Mucosa of rectum (tissue), 2 donors: ENCODE results near the gene KDM4B.
"Not testable (repeated sequence)": the region's sequence is repeated elsewhere in the genome, so short reads cannot be mapped to it uniquely, and the experiment has no call there.

Experiments used
- H3K27ac ChIP-seq, 2 donors: one replicate each; pipeline ENCODE4 v1.7.0; 2013; ENCODE audit warnings: inconsistent platforms in 2 of 2, low read depth in 2 of 2, low read length in 2 of 2
- H3K27me3 ChIP-seq, 2 donors: one replicate each; pipeline ENCODE4 v1.7.0; 2013; ENCODE audit warnings: low read length in 2 of 2; ENCODE audit not compliant: control insufficient read depth in 2 of 2, insufficient read depth in 2 of 2
- H3K36me3 ChIP-seq, 2 donors: one replicate each; pipeline ENCODE4 v1.7.0; 2013; ENCODE audit warnings: low read length in 2 of 2; ENCODE audit not compliant: control insufficient read depth in 2 of 2, insufficient read depth in 2 of 2
- H3K4me1 ChIP-seq, 2 donors: one replicate each; pipeline ENCODE4 v1.7.0; 2013; ENCODE audit warnings: low read length in 2 of 2, mild to moderate bottlenecking in 1 of 2; ENCODE audit not compliant: control insufficient read depth in 2 of 2, insufficient read depth in 2 of 2
- H3K4me3 ChIP-seq, 2 donors: one replicate each; pipeline ENCODE4 v1.7.0; 2013; ENCODE audit warnings: low read length in 2 of 2
- H3K9ac ChIP-seq, 2 donors: one replicate each; pipeline ENCODE4 v1.7.0; 2013; ENCODE audit warnings: low read length in 2 of 2, low read depth in 1 of 2, mild to moderate bottlenecking in 1 of 2
- H3K9me3 ChIP-seq, 2 donors: one replicate each; pipeline ENCODE4 v1.7.0; 2013; ENCODE audit warnings: low read length in 2 of 2; ENCODE audit not compliant: control insufficient read depth in 2 of 2
- donor health status: healthy.
- donor health status: Normal muscosa, but diverticular disease.

The KDM4B gene

DNA sequence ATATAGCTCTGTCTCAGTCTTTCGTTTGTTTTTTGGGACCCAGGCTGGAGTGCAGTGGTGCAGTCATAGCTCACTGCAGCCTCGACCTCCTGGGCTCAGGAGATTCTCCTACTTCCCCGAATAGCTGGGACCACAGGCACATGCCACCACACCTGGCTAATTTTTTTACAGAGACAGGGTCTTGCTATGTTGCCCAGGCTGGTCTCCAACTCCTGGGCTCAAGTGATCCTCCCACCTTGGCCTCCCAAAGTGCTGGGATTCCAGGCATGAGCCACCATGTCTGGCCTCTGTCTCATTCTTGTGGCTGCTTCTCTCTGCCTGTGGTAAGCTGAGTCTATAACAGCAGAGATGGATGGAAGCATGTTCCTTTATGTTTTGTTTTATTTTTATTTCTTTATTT, 226.7 kb downstream of the KDM4B start:
- not testable (repeated sequence) for H3K9ac ChIP-seq, H3K36me3 ChIP-seq, H3K4me1 ChIP-seq, H3K4me3 ChIP-seq, H3K27me3 ChIP-seq, H3K9me3 ChIP-seq, H3K27ac ChIP-seq

- Histone ChIP-seq H3K9me3 (peaks cover 0 to 5% of the 10 kb centered on the region in 2 donors), H3K4me3 (no peak overlapping the region), H3K9ac (no peak overlapping the region), H3K27me3 (no peaks in the 10 kb centered on the region), H3K27ac (no peak overlapping the region), H3K4me1 (no peaks in the 10 kb centered on the region), H3K36me3 (no peaks in the 10 kb centered on the region)
Observed at GRCh38 chr19:5196832-5197231, 227.9 kb downstream of the KDM4B start.

GRCh38 chr19:5200844-5201243, 231.9 kb downstream of the KDM4B start:
- Histone ChIP-seq H3K4me1 (no peaks in the 10 kb centered on the region), H3K36me3 (no peaks in the 10 kb centered on the region), H3K9ac (no peak overlapping the region), H3K27ac (no peak overlapping the region), H3K27me3 (no peaks in the 10 kb centered on the region), H3K4me3 (no peak overlapping the region), H3K9me3 (peaks cover 0 to 5% of the 10 kb centered on the region in 2 donors)

DNA sequence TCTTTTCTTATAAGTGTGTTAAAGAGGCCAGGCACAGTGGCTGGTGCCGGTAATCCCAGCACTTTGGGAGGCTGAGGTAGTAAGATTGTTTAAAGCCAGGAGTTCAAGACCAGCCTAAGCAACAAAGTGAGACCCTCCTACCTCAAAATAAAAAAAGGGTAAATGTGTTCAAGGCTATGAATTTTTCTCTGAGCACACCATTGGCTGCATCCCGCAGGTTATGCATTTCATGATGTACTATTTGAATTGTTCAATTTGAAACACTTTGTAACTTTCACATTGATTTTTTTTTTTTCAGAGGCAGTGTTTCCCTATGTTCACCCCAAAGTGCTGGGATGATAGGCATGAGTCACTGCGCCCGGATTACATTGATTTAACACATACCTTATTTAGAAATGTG, 233.6 kb downstream of the KDM4B start:
- no peaks in the 10 kb centered on the region for H3K27me3 ChIP-seq
- no peak overlapping the region for H3K27ac ChIP-seq
- no peak overlapping the region for H3K4me3 ChIP-seq
- no peaks in the 10 kb centered on the region for H3K4me1 ChIP-seq
- no peaks in the 10 kb centered on the region for H3K36me3 ChIP-seq
- H3K9ac ChIP-seq, result no peak overlapping the region
- peaks cover 0 to 5% of the 10 kb centered on the region in 2 donors for H3K9me3 ChIP-seq
